Esophagus squamous epithelium (tissue), 5 donors: ENCODE data around the gene C15orf62. TPM values are rescaled to one million over a fixed set of nuclear protein-coding genes. Genes with fewer than 3 reads are reported as not detected.

Experiments used
- DNase-seq: peaks from one replicate; lab custom pipeline; 2025; lab: John Stamatoyannopoulos, UW
- H3K27ac ChIP-seq, 4 donors: fragments of 200-600 bp; sonication (generic); one replicate each; pipeline ENCODE4 v1.5.1; 2016 to 2019; ENCODE audit warnings: mild to moderate bottlenecking in 1 of 4
- H3K27me3 ChIP-seq, 4 donors: fragments of 200-600 bp; sonication (generic); 1 replicate in 3 of 4; 2 replicates in 1 of 4; pipeline versions ENCODE4 v1.5.1 to v1.6.0; 2017 to 2021; ENCODE audit warnings: antibody characterized with exemption in 1 of 4
- H3K36me3 ChIP-seq, 3 donors: fragments of 200-600 bp; sonication (generic); one replicate each; pipeline ENCODE4 v1.5.1; 2016 to 2019
- H3K4me1 ChIP-seq, 3 donors: fragments of 200-600 bp; sonication (generic); one replicate each; pipeline ENCODE4 v1.5.1; 2017 to 2019
- H3K4me3 ChIP-seq, 4 donors: fragments of 200-600 bp; sonication (generic); 1 replicate in 3 of 4; 2 replicates in 1 of 4; pipeline ENCODE4 v1.5.1; 2016 to 2019; ENCODE audit warnings: mild to moderate bottlenecking in 2 of 4, moderate library complexity in 1 of 4
- H3K9me3 ChIP-seq, 3 donors: fragments of 200-600 bp; sonication (generic); one replicate each; pipeline ENCODE4 v1.5.1; 2016 to 2019
- POLR2A ChIP-seq, 4 donors: fragments of 450-650 bp; IDR thresholded peaks; one replicate each; pipeline ENCODE4 v1.6.1; 2017; ENCODE audit warnings: antibody characterized with exemption in 4 of 4, mild to moderate bottlenecking in 4 of 4, moderate library complexity in 3 of 4
- WGBS, 2 donors: methylation state at CpG; one replicate each; pipeline ENCODE4 v1.1.5; 2018; 5-methylcytosine and 5-hydroxymethylcytosine counted together
- intact Hi-C: fragments of 100-400 bp; cut with DNase I; formaldehyde crosslinking; loops from one replicate; pipeline ENCODE4 v1.15.0; 2022
- total RNA-seq, 4 donors: library from RNA; depleted of rRNA; stranded (reverse); fragments of >200 nt; gene quantifications; one replicate each; pipeline ENCODE4 v1.1.0, GENCODE V29; 2016
- TF ChIP-seq, protein P1 (sequence below), 6 experiments: fragments of 450-650 bp in 4 of 6; fragments of 200-600 bp in 2 of 6; sonication (generic) in 2 of 6; IDR thresholded peaks; one replicate each; pipeline ENCODE4 v1.5.1; 2016 to 2019; ENCODE audit warnings: antibody characterized with exemption in 6 of 6, mild to moderate bottlenecking in 4 of 6, moderate library complexity in 4 of 6
- donor health status: DM: yes; HTN: yes; CAD: no.

Gene C15orf62
- total RNA-seq, 4 donors from 2014 or later = 11.3 to 44.3 (median 22.2) TPM

DNA sequence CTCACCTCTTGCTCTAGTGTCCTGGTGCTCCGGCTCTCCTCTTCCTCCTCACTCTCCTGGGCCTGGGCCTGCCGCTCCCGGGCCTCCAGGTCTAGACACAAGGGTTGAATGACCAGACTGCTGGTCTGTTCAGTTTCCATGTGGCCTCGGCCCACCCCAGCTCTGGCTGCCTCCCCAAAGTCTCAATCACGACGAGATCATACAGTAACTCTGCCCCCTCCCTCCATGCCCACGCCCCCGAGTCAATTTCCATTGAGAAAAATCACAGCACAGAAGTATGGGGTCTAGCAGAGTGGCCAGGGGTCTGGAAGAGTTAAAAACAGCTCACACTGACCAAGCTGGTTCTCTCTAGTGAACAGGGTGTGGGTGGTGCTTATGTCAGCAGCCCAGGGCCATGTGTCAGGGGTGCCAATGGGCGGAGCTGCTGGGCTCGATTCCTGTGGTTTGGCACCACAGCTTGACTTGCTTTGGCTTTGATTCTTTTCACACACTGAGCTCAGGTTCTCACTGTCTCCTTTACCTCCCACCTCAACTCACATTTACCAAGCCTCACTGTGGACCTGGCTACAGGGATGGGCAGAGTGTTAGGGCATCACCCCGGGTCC is 6.9 kb downstream of the C15orf62 start:
- Histone ChIP-seq H3K36me3 (peaks cover 13 to 88% (median 26%) of the 10 kb centered on the region in 3 donors), H3K27ac (peak overlapping the region; percentile 67 to 88 (median 77)), H3K27me3 (no peaks in the 10 kb centered on the region), H3K4me3 (peak overlapping the region in 3 of 4 donors; percentile 22 to 34 (median 26)), H3K4me1 (peaks cover 5 to 40% (median 21%) of the 10 kb centered on the region in 3 donors), H3K9me3 (no peaks in the 10 kb centered on the region)
- TF ChIP-seq, protein P1, sequence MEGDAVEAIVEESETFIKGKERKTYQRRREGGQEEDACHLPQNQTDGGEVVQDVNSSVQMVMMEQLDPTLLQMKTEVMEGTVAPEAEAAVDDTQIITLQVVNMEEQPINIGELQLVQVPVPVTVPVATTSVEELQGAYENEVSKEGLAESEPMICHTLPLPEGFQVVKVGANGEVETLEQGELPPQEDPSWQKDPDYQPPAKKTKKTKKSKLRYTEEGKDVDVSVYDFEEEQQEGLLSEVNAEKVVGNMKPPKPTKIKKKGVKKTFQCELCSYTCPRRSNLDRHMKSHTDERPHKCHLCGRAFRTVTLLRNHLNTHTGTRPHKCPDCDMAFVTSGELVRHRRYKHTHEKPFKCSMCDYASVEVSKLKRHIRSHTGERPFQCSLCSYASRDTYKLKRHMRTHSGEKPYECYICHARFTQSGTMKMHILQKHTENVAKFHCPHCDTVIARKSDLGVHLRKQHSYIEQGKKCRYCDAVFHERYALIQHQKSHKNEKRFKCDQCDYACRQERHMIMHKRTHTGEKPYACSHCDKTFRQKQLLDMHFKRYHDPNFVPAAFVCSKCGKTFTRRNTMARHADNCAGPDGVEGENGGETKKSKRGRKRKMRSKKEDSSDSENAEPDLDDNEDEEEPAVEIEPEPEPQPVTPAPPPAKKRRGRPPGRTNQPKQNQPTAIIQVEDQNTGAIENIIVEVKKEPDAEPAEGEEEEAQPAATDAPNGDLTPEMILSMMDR (IDR thresholded peaks at IDR 0.05) = peak in 1 of 6 experiments; percentile 11
- no peak for TF ChIP-seq POLR2A (IDR thresholded peaks at IDR 0.05)
- intact Hi-C loops = no loop called here
- 16 to 53% methylated on average over 3 to 10 of the region's 11 CpGs for WGBS, 2 donors
- DNase-seq = no peak

DNA sequence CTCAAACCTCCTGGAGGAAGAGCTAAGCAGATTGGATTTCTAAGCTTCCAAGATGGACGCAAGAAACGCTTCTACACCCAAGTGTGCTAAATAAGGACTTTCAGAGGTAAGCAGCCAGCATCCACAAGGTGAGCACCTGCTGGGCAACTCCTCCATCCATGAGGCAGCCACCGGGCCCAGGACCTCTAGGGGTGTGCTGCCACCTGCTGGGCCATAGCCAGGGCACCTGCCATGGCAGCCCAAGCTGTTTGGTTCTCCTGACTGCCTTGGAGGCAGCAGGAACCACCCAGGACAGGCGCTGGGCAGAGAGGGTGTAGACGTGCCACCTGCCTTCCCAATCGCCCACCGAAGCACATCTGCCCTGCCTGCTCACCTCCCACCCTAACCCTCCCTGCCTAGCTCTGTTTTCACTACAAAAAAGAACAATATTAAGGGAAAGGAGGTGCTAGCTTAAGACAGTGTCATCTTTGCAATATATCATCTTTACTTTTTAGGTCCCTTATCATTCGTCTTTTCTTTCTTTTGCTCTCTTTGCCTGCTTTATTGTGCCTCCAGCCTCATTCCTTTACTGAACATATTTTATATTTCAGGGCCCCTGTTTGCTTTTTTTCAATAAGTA is 12.9 kb downstream of the C15orf62 start:
- H3K27ac ChIP-seq = no peak overlapping the region
- H3K36me3 ChIP-seq = peaks cover 0 to 27% (median 4%) of the 10 kb centered on the region in 3 donors
- TF ChIP-seq, protein P1 (IDR thresholded peaks at IDR 0.05) = peak; percentile 29 to 93 (median 80)
- TF ChIP-seq POLR2A (IDR thresholded peaks at IDR 0.05) = no peak
- H3K27me3 ChIP-seq = no peaks in the 10 kb centered on the region
- H3K4me3 ChIP-seq = no peak overlapping the region
- H3K9me3 ChIP-seq = no peaks in the 10 kb centered on the region
- intact Hi-C loops = no loop called here
- no peak for DNase-seq
- peaks cover 17 to 39% (median 23%) of the 10 kb centered on the region in 3 donors for H3K4me1 ChIP-seq
- 44 to 69% methylated on average over 6 of the region's 8 CpGs for WGBS, 2 donors

DNA sequence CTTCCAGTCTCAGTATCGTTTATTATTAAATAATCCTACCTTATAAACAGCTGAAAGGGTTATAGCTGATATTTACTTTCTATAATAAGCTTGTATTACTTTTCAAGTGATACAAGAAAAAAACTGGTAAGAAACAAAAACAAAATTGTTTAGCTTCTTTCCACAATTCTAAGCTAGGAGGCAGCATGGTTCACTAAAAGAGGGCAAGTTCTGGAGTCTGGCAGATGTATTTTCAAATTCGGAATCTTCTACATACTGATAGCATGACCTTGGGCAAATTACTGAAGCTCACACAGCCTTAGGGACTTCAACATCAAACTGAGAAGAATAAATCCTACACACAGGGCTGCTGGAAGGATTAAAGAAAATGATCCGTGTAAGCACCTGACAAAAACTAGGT is 15.4 kb downstream of the C15orf62 start:
- peaks cover 0 to 3% (median 0%) of the 10 kb centered on the region in 3 donors for H3K36me3 ChIP-seq
- no peak for DNase-seq
- no peak for TF ChIP-seq POLR2A (IDR thresholded peaks at IDR 0.05)
- TF ChIP-seq, protein P1 (IDR thresholded peaks at IDR 0.05) = peak in 2 of 6 experiments; percentile 6 to 44
- 68 to 76% methylated on average over 3 of the region's 3 CpGs for WGBS, 2 donors
- H3K27ac ChIP-seq = peak overlapping the region; percentile 67 to 86 (median 77)
- H3K4me3 ChIP-seq = no peak overlapping the region
- intact Hi-C loops = no loop called here
- no peaks in the 10 kb centered on the region for H3K27me3 ChIP-seq
- no peaks in the 10 kb centered on the region for H3K9me3 ChIP-seq
- peaks cover 31 to 62% (median 38%) of the 10 kb centered on the region in 3 donors for H3K4me1 ChIP-seq

DNA sequence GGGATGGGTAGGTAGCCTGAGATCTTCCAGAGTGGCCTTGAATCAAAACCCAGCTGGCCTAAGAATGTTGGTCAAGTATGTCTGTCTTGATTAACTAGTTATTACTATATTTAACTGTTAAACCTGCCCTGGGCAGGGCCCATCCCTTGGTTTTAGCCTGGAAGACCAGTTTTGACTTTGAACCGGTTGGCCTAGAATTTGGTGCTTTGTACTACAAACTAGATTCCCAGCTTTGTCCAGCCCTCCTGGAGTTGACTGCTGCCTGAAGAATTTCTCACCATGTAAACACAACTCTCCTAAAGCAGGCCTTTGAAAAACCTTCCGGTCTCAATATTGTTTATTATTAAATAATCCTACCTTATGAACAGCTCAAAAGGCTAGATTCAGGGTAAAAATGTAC is 16.0 kb downstream of the C15orf62 start:
- 46 to 53% methylated on average over 2 of the region's 2 CpGs for WGBS, 2 donors
- no peaks in the 10 kb centered on the region for H3K27me3 ChIP-seq
- H3K9me3 ChIP-seq = no peaks in the 10 kb centered on the region
- intact Hi-C loops = no loop called here
- H3K36me3 ChIP-seq = no peaks in the 10 kb centered on the region
- H3K4me3 ChIP-seq = no peak overlapping the region
- H3K27ac ChIP-seq = peak overlapping the region; percentile 72 to 86 (median 79)
- TF ChIP-seq, protein P1 (IDR thresholded peaks at IDR 0.05) = no peak
- no peak for TF ChIP-seq POLR2A (IDR thresholded peaks at IDR 0.05)
- DNase-seq = no peak
- H3K4me1 ChIP-seq = peaks cover 35 to 68% (median 40%) of the 10 kb centered on the region in 3 donors

DNA sequence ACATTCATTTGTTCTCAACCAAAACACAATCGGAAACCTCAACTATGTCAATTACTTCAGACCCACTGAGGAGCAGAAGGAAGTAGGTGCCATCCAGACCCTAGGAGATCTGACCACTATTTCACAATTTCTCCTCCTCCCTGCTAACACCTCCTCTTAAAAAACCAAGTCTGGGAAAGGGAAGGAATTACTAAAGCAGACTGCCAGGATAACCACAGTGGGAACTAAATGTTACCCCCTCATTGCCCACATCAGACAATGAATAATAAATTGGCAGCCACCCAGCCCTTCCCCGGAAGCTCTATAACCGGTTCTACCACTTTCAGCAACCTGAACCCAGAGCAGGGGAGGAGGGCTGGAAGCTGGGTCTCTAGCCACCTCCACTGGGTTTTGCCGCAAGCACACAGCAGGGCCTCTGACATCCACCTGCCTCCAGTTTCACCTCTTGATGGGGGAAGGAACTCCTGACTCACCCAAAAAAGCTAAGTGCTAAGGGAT is 17.6 kb downstream of the C15orf62 start:
- H3K36me3 ChIP-seq = peaks cover 0 to 15% (median 0%) of the 10 kb centered on the region in 3 donors
- WGBS, 2 donors = 11 to 29% methylated on average over 4 of the region's 4 CpGs
- H3K4me1 ChIP-seq = peaks cover 35 to 81% (median 40%) of the 10 kb centered on the region in 3 donors
- DNase-seq = no peak
- TF ChIP-seq POLR2A (IDR thresholded peaks at IDR 0.05) = no peak
- TF ChIP-seq, protein P1 (IDR thresholded peaks at IDR 0.05) = no peak
- no peaks in the 10 kb centered on the region for H3K27me3 ChIP-seq
- no peak overlapping the region for H3K4me3 ChIP-seq
- peak overlapping the region; percentile 72 to 86 (median 79) for H3K27ac ChIP-seq
- H3K9me3 ChIP-seq = no peaks in the 10 kb centered on the region
- intact Hi-C loops = no loop called here
